ENCODE results near the gene TLR4.

The TLR4 gene

GRCh38 chr9:117704024-117704575 is at the start of gene TLR4:
TLR4 (plus strand) TSS chr9:117704403; CDS start chr9:117704473, 70 bp downstream.
- no peak for DNase-seq (ENCODE audit: low read depth)

GRCh38 chr9:117656002-117656401 is 48.2 kb upstream of the TLR4 start:
- DNase-seq (ENCODE audit: low read depth): no peak

DNA sequence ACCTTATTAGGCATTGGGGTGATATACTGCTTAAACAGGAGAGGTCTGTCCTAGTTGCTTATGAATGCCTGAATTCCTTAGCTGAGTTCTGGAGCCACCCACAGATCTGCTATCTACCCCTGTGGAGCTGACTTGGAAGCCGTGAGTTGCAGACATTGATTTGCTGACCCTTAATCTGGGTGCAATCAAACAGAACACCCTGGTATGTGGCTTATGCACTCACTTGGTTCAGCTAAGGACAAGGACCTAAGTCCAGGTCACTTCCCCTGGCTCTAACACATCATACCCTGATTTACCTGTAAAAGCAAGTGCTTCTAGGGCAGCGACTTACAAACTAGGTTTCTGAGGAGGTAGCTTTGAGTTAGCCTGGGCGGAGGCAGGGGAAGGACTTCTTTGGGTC is 41.6 kb upstream of the TLR4 start:
- no peak for DNase-seq (ENCODE audit: low read depth)

DNA sequence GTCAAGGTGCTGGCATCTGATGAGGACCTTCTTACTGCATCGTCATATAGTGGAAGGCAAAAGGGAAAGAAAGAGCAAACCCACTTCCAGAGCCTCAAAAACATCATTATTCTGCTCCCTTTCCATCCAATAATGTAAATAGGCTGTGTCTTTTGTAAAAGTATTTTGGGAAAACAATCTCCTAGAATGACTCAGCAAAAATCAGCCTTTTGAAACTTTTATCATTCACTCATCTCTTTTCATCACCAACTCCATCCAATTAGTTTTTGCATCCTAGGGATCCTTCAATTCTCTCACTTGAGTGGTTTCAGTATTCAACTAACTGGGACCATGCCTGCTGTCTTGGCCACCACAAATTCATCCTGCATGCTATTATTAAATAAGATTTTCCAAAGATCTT is 39.8 kb upstream of the TLR4 start:
- DNase-seq (ENCODE audit: low read depth): no peak

GRCh38 chr9:117665601-117666385 is 38.4 kb upstream of the TLR4 start:
- no peak for DNase-seq (ENCODE audit: low read depth)

DNA sequence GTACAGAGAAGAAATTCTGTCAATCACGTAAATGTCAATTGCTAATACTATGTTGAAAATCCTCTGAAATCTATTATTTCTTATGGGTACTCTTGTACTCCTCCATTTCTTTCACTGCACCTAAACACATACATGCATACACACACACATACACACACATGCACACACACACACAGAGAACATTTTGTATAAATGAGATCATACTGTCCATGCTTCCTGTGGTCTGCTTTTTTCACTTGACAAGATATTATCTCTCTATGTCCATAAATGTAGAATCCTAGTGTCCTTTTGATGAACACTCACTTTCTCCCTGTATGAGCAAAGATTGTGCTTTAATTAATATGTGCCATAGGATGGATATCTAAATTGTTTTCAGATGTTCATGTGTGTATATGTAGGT is 32.7 kb upstream of the TLR4 start:
- DNase-seq (ENCODE audit: low read depth): no peak

GRCh38 chr9:117672369-117672768 is 31.8 kb upstream of the TLR4 start:
- no peak for DNase-seq (ENCODE audit: low read depth)

GRCh38 chr9:117677572-117677971 is 26.6 kb upstream of the TLR4 start:
- DNase-seq (ENCODE audit: low read depth): no peak

DNA sequence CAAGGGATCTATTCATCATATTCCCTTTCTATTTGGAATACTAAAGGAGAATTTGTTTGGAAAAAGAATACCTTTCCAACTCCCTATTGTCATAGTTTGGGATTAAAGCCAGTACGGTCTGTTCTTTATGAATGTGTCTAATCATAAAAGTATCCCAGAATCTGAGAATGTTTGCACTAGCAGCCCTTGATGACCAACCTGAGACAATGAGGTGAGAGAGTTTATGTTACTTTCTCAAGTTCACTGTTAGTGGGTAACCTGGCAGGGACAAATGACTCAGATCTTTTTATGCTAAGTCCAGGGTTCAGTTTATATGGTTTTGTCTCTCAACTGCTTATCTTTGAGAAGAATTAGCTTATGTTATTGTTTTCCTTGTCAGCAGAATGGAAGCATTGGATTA is 25.3 kb upstream of the TLR4 start:
- no peak for DNase-seq (ENCODE audit: low read depth)

DNA sequence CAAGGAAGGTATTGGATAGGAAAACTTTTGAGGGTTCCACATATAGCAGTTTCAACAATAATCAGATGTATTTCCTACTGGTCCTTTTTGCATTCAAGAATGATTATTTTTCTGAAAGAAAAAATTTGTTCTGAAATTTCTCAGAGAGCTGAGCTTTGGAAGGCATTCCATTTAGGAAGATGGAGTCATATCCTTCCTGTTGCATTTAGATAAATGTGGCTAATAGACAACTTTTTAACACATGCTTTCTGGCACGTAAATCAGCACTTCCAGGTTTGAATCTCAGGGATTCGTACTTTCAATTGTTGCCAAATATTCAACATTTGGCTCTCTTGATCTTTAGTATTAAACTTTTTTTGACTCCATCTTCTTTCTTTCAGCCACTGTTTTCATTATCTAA is 24.8 kb upstream of the TLR4 start:
- DNase-seq (ENCODE audit: low read depth): no peak

- DNase-seq (ENCODE audit: low read depth): no peak
These were observed 22.3 kb upstream of the TLR4 start for GRCh38 chr9:117681888-117682287.

DNA sequence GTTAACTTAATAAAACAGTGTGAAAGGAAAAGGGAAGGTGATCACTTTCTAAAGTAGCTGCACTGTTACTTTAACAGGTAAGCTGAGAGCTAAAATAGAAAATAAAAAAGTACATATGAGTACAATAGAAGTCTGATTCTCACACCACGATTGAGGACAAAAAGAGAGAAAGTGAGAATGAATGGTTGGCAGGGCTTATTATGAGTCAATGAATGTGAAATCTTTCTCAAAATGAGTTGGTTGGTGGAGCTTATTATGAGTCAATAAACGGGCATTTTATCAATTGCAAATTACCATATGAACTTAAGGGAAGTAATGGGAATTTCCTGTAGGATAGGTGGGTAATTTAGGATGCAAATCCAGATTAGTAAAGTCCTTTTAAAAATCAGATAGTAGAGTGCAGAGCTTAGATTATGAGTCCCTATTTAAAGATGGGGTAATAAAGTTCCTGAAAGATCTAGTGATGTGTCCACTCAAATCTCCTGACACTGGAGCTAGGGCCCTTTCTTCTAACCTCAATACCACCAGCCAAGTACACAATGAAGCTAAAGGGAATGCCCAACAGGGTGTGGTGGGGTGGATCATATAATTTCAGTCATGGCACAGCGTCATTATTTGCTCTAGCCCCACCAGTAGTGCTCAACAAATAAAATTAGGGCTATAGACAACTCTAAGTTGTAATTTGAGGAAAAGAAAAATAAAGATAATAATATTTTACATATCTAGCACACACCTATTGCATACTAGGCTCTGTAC is 21.1 kb upstream of the TLR4 start:
- no peak for DNase-seq (ENCODE audit: low read depth)

GRCh38 chr9:117687532-117687931 is 16.7 kb upstream of the TLR4 start:
- no peak for DNase-seq (ENCODE audit: low read depth)

- DNase-seq (ENCODE audit: low read depth): no peak
These were observed 12.8 kb upstream of the TLR4 start for GRCh38 chr9:117691367-117691766.

DNA sequence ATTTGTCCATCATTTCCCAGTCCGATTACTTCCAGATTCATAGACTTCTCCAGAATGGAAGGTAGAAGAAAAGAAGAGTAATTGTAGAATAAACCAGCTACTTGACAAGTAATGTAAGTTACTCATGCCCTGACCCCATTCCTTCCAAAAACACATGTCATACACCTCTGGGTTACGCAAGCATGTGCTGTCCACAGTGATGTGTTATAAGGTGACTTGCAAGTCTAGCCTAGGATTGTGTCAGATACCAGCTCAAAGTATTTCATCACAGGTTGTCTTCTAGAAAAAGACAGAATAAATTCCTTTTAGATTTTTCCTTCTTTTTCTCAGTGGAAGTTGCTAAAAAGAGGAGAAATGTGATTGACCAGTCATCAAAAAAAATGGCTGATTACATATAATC is 8.0 kb upstream of the TLR4 start:
- no peak for DNase-seq (ENCODE audit: low read depth)

- no peak for DNase-seq (ENCODE audit: low read depth)
These were observed 7.2 kb upstream of the TLR4 start for GRCh38 chr9:117697046-117697445.

DNA sequence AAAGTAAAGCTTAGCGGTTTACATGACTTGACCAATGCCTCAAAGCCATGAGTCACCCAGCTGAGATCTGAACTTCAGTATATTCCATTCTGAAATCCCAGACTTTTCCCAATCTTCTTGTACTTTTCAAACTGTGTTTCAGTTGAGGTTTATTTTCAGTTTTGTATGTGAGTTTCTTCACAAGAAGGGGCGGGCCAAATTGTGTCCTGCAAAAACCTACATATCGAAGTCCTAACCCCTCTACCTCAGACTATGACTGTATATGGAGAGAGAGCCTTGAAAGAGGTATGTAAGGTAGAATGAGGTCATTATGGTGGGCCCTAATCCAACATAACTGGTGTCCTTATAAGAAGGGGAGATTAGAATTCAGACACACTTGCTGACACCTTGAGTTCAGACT is 666 bp upstream of the TLR4 start:
- DNase-seq (ENCODE audit: low read depth): no peak

DNA sequence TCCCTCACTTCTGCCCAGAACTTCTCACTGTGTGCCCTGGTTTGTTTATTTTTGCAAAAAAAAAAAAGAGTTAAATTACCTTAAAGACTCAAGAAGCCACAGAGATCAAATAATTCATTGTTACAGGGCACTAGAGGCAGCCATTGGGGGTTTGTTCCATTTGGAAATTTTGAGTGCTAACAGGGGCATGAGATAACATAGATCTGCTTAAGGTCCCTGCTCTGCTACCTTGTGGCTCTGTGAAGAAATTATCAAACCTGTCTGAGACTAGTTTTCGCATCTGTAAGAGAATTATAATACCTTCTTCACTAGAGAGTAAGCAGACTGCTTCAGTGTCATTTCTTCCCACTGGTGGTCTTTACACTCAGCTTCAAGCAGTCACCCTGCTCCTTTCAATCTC is 394 bp downstream of the TLR4 start:
- no peak for DNase-seq (ENCODE audit: low read depth)

GRCh38 chr9:117705386-117705785 is 1.2 kb downstream of the TLR4 start:
- no peak for DNase-seq (ENCODE audit: low read depth)

DNA sequence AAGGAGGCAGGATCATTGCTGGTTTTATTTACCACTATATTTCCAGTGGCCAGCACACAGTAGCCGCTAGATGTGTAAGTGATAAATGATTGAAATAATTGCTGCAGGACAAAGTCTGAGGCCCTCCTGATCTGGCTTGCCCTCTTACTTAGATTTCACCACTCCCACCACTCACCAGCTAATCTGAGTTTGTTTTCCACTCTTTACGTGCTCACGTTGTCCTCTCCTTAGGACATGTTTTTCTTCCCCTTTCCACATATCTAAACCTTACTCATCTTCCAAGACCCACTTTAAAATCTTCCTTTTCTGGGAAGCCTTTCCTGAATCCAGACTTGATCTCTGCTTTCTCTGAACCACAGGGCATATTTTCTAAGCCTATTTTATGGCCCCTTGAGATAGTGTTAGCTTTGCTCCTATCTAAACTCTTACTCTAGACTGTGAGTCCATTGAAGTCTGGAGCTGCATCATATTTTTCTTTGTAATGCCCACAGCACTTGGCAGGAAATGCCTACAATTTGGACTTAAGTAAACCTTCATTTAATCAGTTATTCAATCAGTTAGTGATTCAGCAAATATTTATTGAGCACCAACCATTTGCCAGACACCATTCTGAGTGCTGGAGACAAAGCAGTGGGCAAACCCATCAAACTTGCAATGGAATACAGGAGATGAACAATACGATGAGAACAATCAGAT is 2.4 kb downstream of the TLR4 start:
- DNase-seq (ENCODE audit: low read depth): no peak

- DNase-seq (ENCODE audit: low read depth): no peak
These were observed 3.4 kb downstream of the TLR4 start for GRCh38 chr9:117707561-117707960.

GRCh38 chr9:117709936-117710335 is 5.7 kb downstream of the TLR4 start:
- no peak for DNase-seq (ENCODE audit: low read depth)

GRCh38 chr9:117714282-117714681 is 10.1 kb downstream of the TLR4 start:
- DNase-seq (ENCODE audit: low read depth): no peak
